ACC112 (cell line): Measurements from ENCODE around the gene MPPED2.

Source experiments
- H2AFZ ChIP-seq: fragments of 200-600 bp; sonication (generic); one replicate; pipeline ENCODE4 v1.6.0; 2017; ENCODE audit warnings: antibody characterized with exemption, low read length; ENCODE audit not compliant: unreplicated experiment
- H3K27ac ChIP-seq: fragments of 200-600 bp; sonication (generic); 2 replicates; pipeline ENCODE4 v1.5.1; 2014; ENCODE audit warnings: low read depth, mild to moderate bottlenecking, antibody characterized with exemption, low read length, moderate library complexity
- H3K27me3 ChIP-seq: fragments of 200-600 bp; sonication (generic); 2 replicates; pipeline ENCODE4 v1.6.1; 2014; ENCODE audit warnings: mild to moderate bottlenecking, antibody characterized with exemption, low read length, moderate library complexity, mixed read lengths; ENCODE audit not compliant: insufficient read depth
- H3K36me3 ChIP-seq: fragments of 200-600 bp; sonication (generic); 2 replicates; pipeline ENCODE4 v1.6.1; 2016; ENCODE audit warnings: mild to moderate bottlenecking, antibody characterized with exemption, low read length, moderate library complexity, mixed read lengths; ENCODE audit not compliant: insufficient read depth
- H3K4me1 ChIP-seq: fragments of 200-600 bp; sonication (generic); one replicate; pipeline ENCODE4 v1.6.1; 2016; ENCODE audit warnings: low read length, mixed read lengths; ENCODE audit not compliant: insufficient read depth, unreplicated experiment, control insufficient read depth
- H3K4me3 ChIP-seq: fragments of 200-600 bp; sonication (generic); 2 replicates; pipeline ENCODE4 v1.5.1; 2014; ENCODE audit warnings: mild to moderate bottlenecking, low read depth, low read length
- H3K79me2 ChIP-seq: fragments of 200-600 bp; sonication (generic); one replicate; pipeline ENCODE4 v1.6.0; 2016; ENCODE audit warnings: low read length; ENCODE audit not compliant: control insufficient read depth, unreplicated experiment, insufficient read depth

MPPED2 gene

GRCh38 chr11:30395751-30396150 is 190.4 kb downstream of the MPPED2 start:
- H3K27me3 ChIP-seq: no peaks in the 10 kb centered on the region
- no peak overlapping the region for H3K4me3 ChIP-seq
- no peak overlapping the region for H3K27ac ChIP-seq
- H2AFZ ChIP-seq: no peak overlapping the region
- H3K79me2 ChIP-seq: no peaks in the 10 kb centered on the region
- H3K4me1 ChIP-seq: no peaks in the 10 kb centered on the region
- H3K36me3 ChIP-seq: no peaks in the 10 kb centered on the region

- no peak overlapping the region for H3K4me3 ChIP-seq
- 0 out of 2 replicates have a peak, but pooled peaks cover 5% of the 10 kb centered on the region for H3K27me3 ChIP-seq
- H2AFZ ChIP-seq: no peak overlapping the region
- no peaks in the 10 kb centered on the region for H3K79me2 ChIP-seq
- H3K27ac ChIP-seq: no peak overlapping the region
- H3K4me1 ChIP-seq: no peaks in the 10 kb centered on the region
- H3K36me3 ChIP-seq: no peaks in the 10 kb centered on the region
Observed at GRCh38 chr11:30393012-30393411, 193.1 kb downstream of the MPPED2 start.

GRCh38 chr11:30392221-30392784 is 193.8 kb downstream of the MPPED2 start:
- Histone ChIP-seq H3K79me2 (no peaks in the 10 kb centered on the region), H3K4me1 (no peaks in the 10 kb centered on the region), H3K4me3 (no peak overlapping the region), H3K27me3 (0 out of 2 replicates have a peak, but pooled peaks cover 5% of the 10 kb centered on the region), H3K27ac (no peak overlapping the region), H3K36me3 (no peaks in the 10 kb centered on the region), H2AFZ (no peak overlapping the region)

DNA sequence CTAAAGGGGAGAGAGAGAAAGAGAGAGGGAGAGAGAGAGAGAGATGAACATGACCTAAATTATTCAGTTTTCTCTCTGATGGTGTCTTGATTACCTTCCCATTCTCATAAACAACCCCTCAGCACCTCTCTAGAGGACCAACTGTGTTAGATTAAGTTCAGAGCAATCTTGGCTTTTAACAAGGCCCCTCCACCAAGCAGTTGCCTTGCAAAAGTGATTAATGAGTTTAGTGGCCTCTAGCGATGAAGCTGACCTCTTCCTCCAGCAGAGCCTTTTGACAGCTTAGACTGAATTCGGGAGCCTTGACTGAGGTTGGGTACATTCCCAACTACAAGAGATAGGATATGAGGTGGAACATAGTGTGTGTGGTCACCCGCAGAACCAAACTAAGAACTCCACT is 197.2 kb downstream of the MPPED2 start:
- H3K27me3 ChIP-seq: 0 out of 2 replicates have a peak, but pooled peaks cover 5% of the 10 kb centered on the region
- no peak overlapping the region for H3K4me3 ChIP-seq
- no peaks in the 10 kb centered on the region for H3K36me3 ChIP-seq
- H3K27ac ChIP-seq: no peak overlapping the region
- no peaks in the 10 kb centered on the region for H3K4me1 ChIP-seq
- no peak overlapping the region for H2AFZ ChIP-seq
- H3K79me2 ChIP-seq: no peaks in the 10 kb centered on the region

- H3K79me2 ChIP-seq: no peaks in the 10 kb centered on the region
- no peak overlapping the region for H2AFZ ChIP-seq
- H3K27ac ChIP-seq: no peak overlapping the region
- no peak overlapping the region for H3K4me3 ChIP-seq
- no peaks in the 10 kb centered on the region for H3K36me3 ChIP-seq
- H3K4me1 ChIP-seq: no peaks in the 10 kb centered on the region
- H3K27me3 ChIP-seq: 0 out of 2 replicates have a peak, but pooled peaks cover 5% of the 10 kb centered on the region
Observed at GRCh38 chr11:30387891-30388861, 198.0 kb downstream of the MPPED2 start.

- Histone ChIP-seq H2AFZ (no peak overlapping the region), H3K4me1 (no peaks in the 10 kb centered on the region), H3K27me3 (peaks cover 11% of the 10 kb centered on the region; the same call in 1 of the 2 replicates), H3K27ac (no peak overlapping the region), H3K4me3 (no peak overlapping the region), H3K36me3 (no peaks in the 10 kb centered on the region), H3K79me2 (no peaks in the 10 kb centered on the region)
Observed at GRCh38 chr11:30381879-30382278, 204.3 kb downstream of the MPPED2 start.

- no peaks in the 10 kb centered on the region for H3K79me2 ChIP-seq
- no peaks in the 10 kb centered on the region for H3K4me1 ChIP-seq
- no peaks in the 10 kb centered on the region for H3K36me3 ChIP-seq
- H2AFZ ChIP-seq: no peak overlapping the region
- H3K27ac ChIP-seq: no peak overlapping the region
- no peak overlapping the region for H3K4me3 ChIP-seq
- H3K27me3 ChIP-seq: peaks cover 11% of the 10 kb centered on the region; the same call in 1 of the 2 replicates
Observed at GRCh38 chr11:30380846-30381245, 205.3 kb downstream of the MPPED2 start.

GRCh38 chr11:30377347-30377746 is 208.8 kb downstream of the MPPED2 start:
- Histone ChIP-seq H2AFZ (no peak overlapping the region), H3K36me3 (no peaks in the 10 kb centered on the region), H3K4me3 (no peak overlapping the region), H3K79me2 (no peaks in the 10 kb centered on the region), H3K27ac (no peak overlapping the region), H3K4me1 (no peaks in the 10 kb centered on the region), H3K27me3 (peaks cover 16% of the 10 kb centered on the region; the same call in 1 of the 2 replicates)

DNA sequence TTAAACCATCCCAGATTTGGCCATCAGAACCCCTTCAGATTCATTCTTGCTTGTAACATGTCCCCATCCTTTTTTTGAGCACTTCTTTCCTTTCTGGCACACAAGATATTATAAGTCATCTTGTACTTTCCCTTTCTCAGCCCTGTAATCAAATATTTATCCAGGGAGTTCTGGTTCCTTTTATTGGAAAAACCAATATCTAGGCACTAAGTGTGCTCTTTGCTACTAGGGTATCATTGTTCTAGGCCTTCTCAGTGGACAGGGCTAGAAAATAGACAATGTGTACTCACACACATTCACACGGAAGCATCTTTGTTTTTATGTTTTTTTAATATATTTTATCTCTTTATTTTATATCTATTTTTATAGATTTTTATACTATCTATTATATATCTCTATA is 216.0 kb downstream of the MPPED2 start:
- no peaks in the 10 kb centered on the region for H3K4me1 ChIP-seq

DNA sequence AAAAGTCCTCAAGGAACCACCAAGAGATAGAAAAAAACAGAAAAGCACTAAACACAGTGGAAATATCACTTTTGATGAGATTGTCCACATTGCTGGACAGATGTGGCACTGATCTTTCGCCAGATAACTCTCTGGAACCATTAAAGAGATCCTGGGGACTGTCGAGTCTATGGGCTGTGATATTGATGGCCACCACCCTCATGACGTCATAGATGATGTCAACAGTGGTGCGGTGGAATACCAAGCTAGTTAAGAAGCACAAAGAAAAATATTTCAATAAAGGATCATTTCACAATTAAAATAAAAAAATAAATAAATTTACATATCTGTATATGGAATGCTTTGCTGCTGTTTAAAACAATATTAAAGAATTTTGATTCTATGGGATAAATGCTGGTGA is 217.8 kb downstream of the MPPED2 start:
- H2AFZ ChIP-seq: no peak overlapping the region
- H3K27me3 ChIP-seq: peaks cover 25% of the 10 kb centered on the region; the same call in 1 of the 2 replicates
- no peak overlapping the region for H3K27ac ChIP-seq
- no peaks in the 10 kb centered on the region for H3K79me2 ChIP-seq
- H3K4me3 ChIP-seq: no peak overlapping the region
- H3K36me3 ChIP-seq: no peaks in the 10 kb centered on the region
- H3K4me1 ChIP-seq: no peaks in the 10 kb centered on the region

More for the DNA sequence above, 216.0 kb downstream of the MPPED2 start:
- no peak overlapping the region for H3K27ac ChIP-seq
- no peak overlapping the region for H2AFZ ChIP-seq
- no peaks in the 10 kb centered on the region for H3K36me3 ChIP-seq
- no peaks in the 10 kb centered on the region for H3K79me2 ChIP-seq
- H3K4me3 ChIP-seq: no peak overlapping the region
- H3K27me3 ChIP-seq: peaks cover 14% of the 10 kb centered on the region; the same call in 1 of the 2 replicates
